ENCODE results near the gene NMBR.

DNA sequence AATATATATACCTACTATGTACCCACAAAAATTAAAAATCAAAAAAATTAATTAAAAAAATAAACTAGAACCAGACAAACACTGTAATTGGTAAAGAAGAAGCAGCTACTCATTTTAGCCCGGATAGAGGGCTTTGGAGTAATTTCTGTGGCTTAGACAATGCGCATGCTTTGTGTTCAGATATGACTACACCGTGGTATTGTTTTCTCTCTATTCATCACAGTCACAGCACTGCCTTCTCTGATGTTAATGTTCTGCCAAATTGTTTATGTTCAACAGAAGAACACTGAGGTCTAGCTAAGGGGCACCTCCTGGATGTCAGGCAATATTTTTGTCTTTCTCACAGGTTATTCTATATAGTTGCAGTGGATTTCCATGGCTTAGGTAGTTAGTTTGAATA lies 91.7 kb downstream of the NMBR start:
- TF ChIP-seq, protein P1, sequence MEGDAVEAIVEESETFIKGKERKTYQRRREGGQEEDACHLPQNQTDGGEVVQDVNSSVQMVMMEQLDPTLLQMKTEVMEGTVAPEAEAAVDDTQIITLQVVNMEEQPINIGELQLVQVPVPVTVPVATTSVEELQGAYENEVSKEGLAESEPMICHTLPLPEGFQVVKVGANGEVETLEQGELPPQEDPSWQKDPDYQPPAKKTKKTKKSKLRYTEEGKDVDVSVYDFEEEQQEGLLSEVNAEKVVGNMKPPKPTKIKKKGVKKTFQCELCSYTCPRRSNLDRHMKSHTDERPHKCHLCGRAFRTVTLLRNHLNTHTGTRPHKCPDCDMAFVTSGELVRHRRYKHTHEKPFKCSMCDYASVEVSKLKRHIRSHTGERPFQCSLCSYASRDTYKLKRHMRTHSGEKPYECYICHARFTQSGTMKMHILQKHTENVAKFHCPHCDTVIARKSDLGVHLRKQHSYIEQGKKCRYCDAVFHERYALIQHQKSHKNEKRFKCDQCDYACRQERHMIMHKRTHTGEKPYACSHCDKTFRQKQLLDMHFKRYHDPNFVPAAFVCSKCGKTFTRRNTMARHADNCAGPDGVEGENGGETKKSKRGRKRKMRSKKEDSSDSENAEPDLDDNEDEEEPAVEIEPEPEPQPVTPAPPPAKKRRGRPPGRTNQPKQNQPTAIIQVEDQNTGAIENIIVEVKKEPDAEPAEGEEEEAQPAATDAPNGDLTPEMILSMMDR (conservative IDR thresholded peaks at IDR 0.05): no peak
- no peak for TF ChIP-seq EZH2 (IDR thresholded peaks at IDR 0.05; ENCODE audit: low read depth)
